WTC11 (cell line): ENCODE results near the gene PER1. TPM values are rescaled to one million over a fixed set of nuclear protein-coding genes. Genes with fewer than 3 reads are reported as not detected.

Experiments used
- ATAC-seq: fragments of 200-7000 bp; cut with Tn5 transposase; 2 replicates; pipeline ENCODE4 v1.10.0; 2021; ENCODE audit warnings: mild to moderate bottlenecking, moderate library complexity
- CTCF ChIA-PET: fragments of 300-600 bp; sonication (Branson Sonifier 250); formaldehyde crosslinking; loops from one replicate; lab custom pipeline; 2021; ENCODE audit warnings: antibody characterized with exemption; lab: Charles Lee
- POLR2A ChIA-PET: fragments of 350-600 bp; sonication (Branson Sonifier 250); formaldehyde crosslinking; loops from one replicate; lab custom pipeline; 2021; ENCODE audit warnings: antibody characterized with exemption; lab: Charles Lee
- DNase-seq: peaks from one replicate; pipeline ENCODE4 v3.0.0; 2021; ENCODE audit warnings: low spot score
- H3K27ac Mint-ChIP-seq: 2 replicates; pipeline ENCODE4 v1.8.0; 2021; ENCODE audit warnings: mixed read lengths
- H3K27me3 Mint-ChIP-seq: 2 replicates; pipeline ENCODE4 v1.8.0; 2021; ENCODE audit warnings: low read depth, mild to moderate bottlenecking, moderate library complexity, mixed read lengths
- H3K36me3 Mint-ChIP-seq: 2 replicates; pipeline ENCODE4 v1.8.0; 2021; ENCODE audit warnings: mixed read lengths
- H3K4me1 Mint-ChIP-seq: 2 replicates; pipeline ENCODE4 v1.8.0; 2022; ENCODE audit warnings: mixed read lengths
- H3K4me3 Mint-ChIP-seq: 2 replicates; pipeline ENCODE4 v1.8.0; 2021; ENCODE audit warnings: mild to moderate bottlenecking, moderate library complexity, mixed read lengths
- H3K9me3 Mint-ChIP-seq: 2 replicates; pipeline ENCODE4 v1.8.0; 2021; ENCODE audit warnings: mixed read lengths
- AR ChIP-seq: fragments of 250-450 bp; sonication (Bioruptor Pico); IDR thresholded peaks from 2 replicates; pipeline ENCODE4 v1.9.0; 2021; ENCODE audit warnings: mild to moderate bottlenecking
- E2F4 ChIP-seq: sonication (generic); formaldehyde crosslinking; IDR thresholded peaks from 2 replicates; pipeline ENCODE4 v1.8.1; 2022; ENCODE audit warnings: low read depth, mild to moderate bottlenecking, moderate library complexity, missing genetic modification reagents, borderline replicate concordance
- ETV6 ChIP-seq: sonication (generic); formaldehyde crosslinking; IDR thresholded peaks from 2 replicates; pipeline ENCODE4 v1.8.1; 2022; ENCODE audit warnings: mild to moderate bottlenecking, missing genetic modification reagents
- HMGA2 ChIP-seq: fragments of 250-450 bp; sonication (Bioruptor Pico); IDR thresholded peaks from 2 replicates; pipeline ENCODE4 v1.4.0; 2021; ENCODE audit warnings: mild to moderate bottlenecking, moderate library complexity
- HMGXB4 ChIP-seq: sonication (generic); formaldehyde crosslinking; IDR thresholded peaks from 2 replicates; pipeline ENCODE4 v1.8.1; 2023; ENCODE audit warnings: mild to moderate bottlenecking, moderate library complexity, missing genetic modification reagents
- KAT7 ChIP-seq: sonication (generic); formaldehyde crosslinking; IDR thresholded peaks from 2 replicates; pipeline ENCODE4 v1.8.1; 2023; ENCODE audit warnings: missing genetic modification reagents, mild to moderate bottlenecking, borderline replicate concordance
- NR2C2 ChIP-seq: sonication (generic); formaldehyde crosslinking; IDR thresholded peaks from 2 replicates; pipeline ENCODE4 v1.8.0; 2022; ENCODE audit warnings: mild to moderate bottlenecking, missing genetic modification reagents
- OVOL2 ChIP-seq: fragments of 250-450 bp; sonication (Bioruptor Pico); IDR thresholded peaks from 2 replicates; pipeline ENCODE4 v1.9.0; 2021; ENCODE audit warnings: mild to moderate bottlenecking, borderline replicate concordance
- PRRX2 ChIP-seq: fragments of 250-450 bp; sonication (Bioruptor Pico); IDR thresholded peaks from 2 replicates; pipeline ENCODE4 v1.8.0; 2021; ENCODE audit warnings: mild to moderate bottlenecking
- RELA ChIP-seq: sonication (generic); formaldehyde crosslinking; IDR thresholded peaks from 2 replicates; pipeline ENCODE4 v1.8.1; 2022; ENCODE audit warnings: missing genetic modification reagents, mild to moderate bottlenecking, borderline replicate concordance
- SP1 ChIP-seq: sonication (generic); formaldehyde crosslinking; conservative IDR thresholded peaks from 2 replicates; pipeline ENCODE4 v1.8.1; 2022; ENCODE audit warnings: missing genetic modification reagents
- TEAD1 ChIP-seq: sonication (generic); formaldehyde crosslinking; IDR thresholded peaks from 2 replicates; pipeline ENCODE4 v1.8.0; 2022; ENCODE audit warnings: mild to moderate bottlenecking, missing genetic modification reagents
- USF1 ChIP-seq: sonication (generic); formaldehyde crosslinking; IDR thresholded peaks from 2 replicates; pipeline ENCODE4 v1.8.0; 2022; ENCODE audit warnings: mild to moderate bottlenecking, missing genetic modification reagents
- ZBTB21 ChIP-seq: sonication (generic); formaldehyde crosslinking; IDR thresholded peaks from 2 replicates; pipeline ENCODE4 v1.8.1; 2023; ENCODE audit warnings: mild to moderate bottlenecking, missing genetic modification reagents, borderline replicate concordance
- ZNF232 ChIP-seq: sonication (generic); formaldehyde crosslinking; IDR thresholded peaks from 2 replicates; pipeline ENCODE4 v1.8.0; 2022; ENCODE audit warnings: mild to moderate bottlenecking, missing genetic modification reagents
- ZNF416 ChIP-seq: fragments of 250-450 bp; sonication (Bioruptor Pico); IDR thresholded peaks from 2 replicates; pipeline ENCODE4 v1.9.0; 2021; ENCODE audit warnings: mild to moderate bottlenecking, inconsistent platforms
- ZNF423 ChIP-seq: fragments of 250-450 bp; sonication (Bioruptor Pico); IDR thresholded peaks from 2 replicates; pipeline ENCODE4 v2.1.2; 2022; ENCODE audit warnings: mild to moderate bottlenecking, moderate library complexity
- total RNA-seq: library from RNA; stranded (reverse); gene quantifications from 3 replicates; pipeline ENCODE4 v1.2.3, GENCODE V29; 2021

Gene PER1
- total RNA-seq, 1 experiment from 2014 or later: 46.9 TPM

GRCh38 chr17:8119581-8120519 lies 32.4 kb downstream of the PER1 start:
- CTCF ChIA-PET: interaction anchor here (0.6 to 9.8 kb wide), 35 partner anchors 10 to 679 kb away, joined by 3 to 118 read pairs (median 6); partner anchors contain the start of genes AURKB, BORCS6, CYB5D1 and NAA38
- no peaks in the 10 kb centered on the region for H3K36me3 Mint-ChIP-seq
- TF ChIP-seq SP1 (CRISPR knock-in tag) (peak; percentile 31; the same call in 1 of the 2 replicates), TEAD1 (CRISPR knock-in tag) (peak; percentile 31; the same call in 1 of the 2 replicates), HMGXB4 (CRISPR knock-in tag) (peak; percentile 98; the same call in 1 of the 2 replicates), NR2C2 (no peak), ETV6 (CRISPR knock-in tag) (0 out of 2 replicates have a peak, but pooled peaks have one; percentile 10), ZNF423 (CRISPR knock-in tag) (0 out of 2 replicates have a peak, but pooled peaks have one; percentile 18), AR (CRISPR knock-in tag) (no peak)
- TF ChIP-seq, all 79 proteins: peak for 5
- peak overlapping the region; percentile 95 for H3K27ac Mint-ChIP-seq
- ATAC-seq (peak; percentile 28), DNase-seq (peak; percentile 95)
- POLR2A ChIA-PET: interaction anchor here (0.8 to 1.3 kb wide), 9 partner anchors 14 to 511 kb away, joined by 3 to 7 read pairs (median 4); partner anchors contain the start of gene KRABD2
- peaks cover 15% of the 10 kb centered on the region for H3K4me1 Mint-ChIP-seq
- peak overlapping the region; percentile 85 for H3K4me3 Mint-ChIP-seq
- H3K27me3 Mint-ChIP-seq: peaks cover 73% of the 10 kb centered on the region
- no peaks in the 10 kb centered on the region for H3K9me3 Mint-ChIP-seq

GRCh38 chr17:8118769-8119580 lies 33.2 kb downstream of the PER1 start:
- H3K9me3 Mint-ChIP-seq: no peaks in the 10 kb centered on the region
- peaks cover 73% of the 10 kb centered on the region for H3K27me3 Mint-ChIP-seq
- DNase-seq (peak; percentile 91), ATAC-seq (peak; percentile 44)
- ChIA-PET POLR2A (interaction anchor here (0.6 to 1.3 kb wide), 6 partner anchors 15 to 257 kb away, joined by 3 to 7 read pairs (median 4); partner anchors contain the start of gene KRABD2), CTCF (interaction anchor here (0.6 to 9.8 kb wide), 38 partner anchors 10 to 494 kb away, joined by 3 to 118 read pairs (median 5); partner anchors contain the start of genes AURKB, CYB5D1, KCNAB3 and KRABD2)
- 0 out of 2 replicates have a peak overlapping the region, but pooled peaks have one; percentile 69 for H3K27ac Mint-ChIP-seq
- no peaks in the 10 kb centered on the region for H3K36me3 Mint-ChIP-seq
- H3K4me3 Mint-ChIP-seq: peak overlapping the region; percentile 85
- peaks cover 9% of the 10 kb centered on the region for H3K4me1 Mint-ChIP-seq
- TF ChIP-seq ZNF232 (CRISPR knock-in tag): no peak
- TF ChIP-seq E2F4 (CRISPR knock-in tag): no peak
- no peak for TF ChIP-seq USF1 (CRISPR knock-in tag)
- TF ChIP-seq OVOL2: no peak
- no peak for TF ChIP-seq PRRX2
- TF ChIP-seq HMGXB4 (CRISPR knock-in tag): peak; percentile 83
- TF ChIP-seq HMGA2 (CRISPR knock-in tag): peak; percentile 8; the same call in 1 of the 2 replicates
- 0 out of 2 replicates have a peak, but pooled peaks have one; percentile 26 for TF ChIP-seq RELA (CRISPR knock-in tag)
- TF ChIP-seq ZNF423 (CRISPR knock-in tag): no peak
- TF ChIP-seq ZBTB21 (CRISPR knock-in tag): 0 out of 2 replicates have a peak, but pooled peaks have one; percentile 10
- no peak for TF ChIP-seq ZNF416
- TF ChIP-seq KAT7 (CRISPR knock-in tag): no peak
- TF ChIP-seq AR (CRISPR knock-in tag): no peak
